ENCODE measurements around the gene BCAR1. TPM values are rescaled to one million over a fixed set of nuclear protein-coding genes. Genes with fewer than 3 reads are reported as not detected.
A peak's percentile ranks its signal among the peaks of the same experiment; 100 is the strongest.

BCAR1 gene
- total RNA-seq, 1 donor: 75.3 TPM

DNA sequence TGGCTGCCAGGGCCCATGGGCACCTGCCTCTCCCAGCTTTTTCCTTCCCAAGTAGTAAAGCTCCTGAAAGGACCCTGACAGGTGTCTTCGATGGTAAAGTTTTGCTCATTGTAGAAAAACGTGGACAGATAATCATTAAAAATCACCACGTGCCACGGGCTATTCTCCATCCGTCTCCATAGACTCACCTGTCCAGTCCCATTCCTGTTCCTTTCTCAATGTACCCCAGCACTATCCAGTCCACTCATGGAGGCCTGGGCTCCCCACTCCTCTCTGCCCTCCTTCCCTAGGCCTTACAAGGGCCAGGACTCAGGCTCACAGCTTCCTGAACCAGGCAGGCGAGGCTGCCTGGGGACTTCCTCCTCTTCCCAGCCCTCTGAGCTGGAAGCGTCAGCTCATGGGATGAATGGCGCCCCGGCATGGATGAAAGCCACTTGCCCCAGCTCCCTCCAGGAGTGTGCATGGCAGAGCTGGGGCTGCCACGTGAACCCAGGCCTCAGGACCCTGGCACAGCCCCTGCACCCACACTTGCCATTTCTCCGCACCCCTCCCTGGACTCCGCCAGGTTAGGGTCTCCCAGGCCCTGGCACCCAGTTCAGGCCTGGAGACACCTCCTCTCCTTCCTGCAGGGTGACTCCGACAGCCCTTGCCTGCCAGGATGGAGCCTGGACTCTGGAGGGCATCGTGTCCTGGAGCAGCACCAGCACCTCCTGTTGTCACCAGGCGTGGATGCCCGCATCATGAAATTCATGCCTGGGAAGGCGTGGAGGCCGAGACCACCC, 23.9 kb downstream of the BCAR1 start:
- peaks cover 48% of the 10 kb centered on the region for H4K20me1 ChIP-seq (ENCODE audit: insufficient read depth, low read length)
- peaks cover 4% of the 10 kb centered on the region for H3K27me3 ChIP-seq (ENCODE audit: insufficient read depth, low read length)
- peak; percentile 76 for DNase-seq (ENCODE audit: insufficient read length, low spot score, missing footprints)
- H3K36me3 ChIP-seq (ENCODE audit: insufficient read depth, low read length): peaks cover 42% of the 10 kb centered on the region
- H3K9me3 ChIP-seq (ENCODE audit: low read depth, low read length): no peaks in the 10 kb centered on the region
- TF ChIP-seq, protein P1, sequence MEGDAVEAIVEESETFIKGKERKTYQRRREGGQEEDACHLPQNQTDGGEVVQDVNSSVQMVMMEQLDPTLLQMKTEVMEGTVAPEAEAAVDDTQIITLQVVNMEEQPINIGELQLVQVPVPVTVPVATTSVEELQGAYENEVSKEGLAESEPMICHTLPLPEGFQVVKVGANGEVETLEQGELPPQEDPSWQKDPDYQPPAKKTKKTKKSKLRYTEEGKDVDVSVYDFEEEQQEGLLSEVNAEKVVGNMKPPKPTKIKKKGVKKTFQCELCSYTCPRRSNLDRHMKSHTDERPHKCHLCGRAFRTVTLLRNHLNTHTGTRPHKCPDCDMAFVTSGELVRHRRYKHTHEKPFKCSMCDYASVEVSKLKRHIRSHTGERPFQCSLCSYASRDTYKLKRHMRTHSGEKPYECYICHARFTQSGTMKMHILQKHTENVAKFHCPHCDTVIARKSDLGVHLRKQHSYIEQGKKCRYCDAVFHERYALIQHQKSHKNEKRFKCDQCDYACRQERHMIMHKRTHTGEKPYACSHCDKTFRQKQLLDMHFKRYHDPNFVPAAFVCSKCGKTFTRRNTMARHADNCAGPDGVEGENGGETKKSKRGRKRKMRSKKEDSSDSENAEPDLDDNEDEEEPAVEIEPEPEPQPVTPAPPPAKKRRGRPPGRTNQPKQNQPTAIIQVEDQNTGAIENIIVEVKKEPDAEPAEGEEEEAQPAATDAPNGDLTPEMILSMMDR (IDR thresholded peaks at IDR 0.05; ENCODE audit: extremely low read depth, low read depth, low read length): no peak
- no peak overlapping the region for H2AFZ ChIP-seq (ENCODE audit: low read length)
- peaks cover 23% of the 10 kb centered on the region for H3K79me2 ChIP-seq (ENCODE audit: insufficient read depth, low read length)
- no peak overlapping the region for H3K4me3 ChIP-seq (ENCODE audit: insufficient read depth, low read length)
- H3K4me1 ChIP-seq (ENCODE audit: insufficient read depth, low read length): no peaks in the 10 kb centered on the region
- H3K4me2 ChIP-seq (ENCODE audit: insufficient read depth, low read length): no peak overlapping the region
- no peak overlapping the region for H3K27ac ChIP-seq (ENCODE audit: low read depth, low read length)

DNA sequence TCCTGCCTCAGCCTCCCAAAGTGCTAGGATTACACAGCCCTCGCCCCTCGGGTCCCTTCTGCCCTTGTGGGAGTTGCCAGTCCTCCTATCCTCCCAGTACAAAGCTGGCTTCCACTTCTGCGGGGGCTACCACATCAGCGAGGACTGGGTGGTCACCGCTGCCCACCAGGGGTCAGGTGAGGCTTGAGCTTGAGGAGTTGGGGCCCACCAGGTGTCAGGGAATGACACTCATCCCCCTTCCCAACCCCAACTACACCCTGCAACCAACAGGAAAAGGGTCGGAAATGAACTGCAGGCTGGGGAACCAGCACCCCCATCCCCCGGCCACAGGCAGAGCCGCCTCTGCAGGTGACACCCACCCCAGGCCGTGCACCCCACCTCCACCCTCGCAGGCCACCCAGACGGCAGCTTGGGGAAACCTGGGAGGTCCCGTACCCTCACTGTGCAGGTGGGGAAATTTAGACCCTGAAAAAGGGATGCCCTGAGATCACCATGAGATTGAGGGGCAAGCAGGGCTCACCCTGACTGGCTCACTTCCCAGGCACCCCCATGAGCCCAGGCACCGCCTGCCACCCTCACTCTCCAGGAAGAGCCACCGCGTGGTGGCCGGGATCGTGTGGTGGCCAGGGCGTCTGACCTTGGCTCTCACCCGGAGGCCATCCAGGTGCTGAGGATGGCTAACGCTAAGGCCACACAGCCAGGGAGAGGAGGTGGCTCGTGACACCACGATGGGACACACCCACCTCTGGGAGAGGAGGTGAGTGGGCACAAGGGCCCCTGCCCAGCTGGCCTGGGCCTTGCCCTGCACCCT, 24.7 kb downstream of the BCAR1 start:
- Histone ChIP-seq H4K20me1 (ENCODE audit: insufficient read depth, low read length) (peaks cover 48% of the 10 kb centered on the region), H3K36me3 (ENCODE audit: insufficient read depth, low read length) (peaks cover 37% of the 10 kb centered on the region), H2AFZ (ENCODE audit: low read length) (no peak overlapping the region), H3K27me3 (ENCODE audit: insufficient read depth, low read length) (peaks cover 4% of the 10 kb centered on the region), H3K9me3 (ENCODE audit: low read depth, low read length) (no peaks in the 10 kb centered on the region), H3K4me2 (ENCODE audit: insufficient read depth, low read length) (no peak overlapping the region), H3K4me3 (ENCODE audit: insufficient read depth, low read length) (no peak overlapping the region), H3K4me1 (ENCODE audit: insufficient read depth, low read length) (no peaks in the 10 kb centered on the region), H3K79me2 (ENCODE audit: insufficient read depth, low read length) (peaks cover 19% of the 10 kb centered on the region), H3K27ac (ENCODE audit: low read depth, low read length) (no peak overlapping the region)
- DNase-seq (ENCODE audit: insufficient read length, low spot score, missing footprints): peak; percentile 64
- TF ChIP-seq, protein P1 (IDR thresholded peaks at IDR 0.05; ENCODE audit: extremely low read depth, low read depth, low read length): no peak

DNA sequence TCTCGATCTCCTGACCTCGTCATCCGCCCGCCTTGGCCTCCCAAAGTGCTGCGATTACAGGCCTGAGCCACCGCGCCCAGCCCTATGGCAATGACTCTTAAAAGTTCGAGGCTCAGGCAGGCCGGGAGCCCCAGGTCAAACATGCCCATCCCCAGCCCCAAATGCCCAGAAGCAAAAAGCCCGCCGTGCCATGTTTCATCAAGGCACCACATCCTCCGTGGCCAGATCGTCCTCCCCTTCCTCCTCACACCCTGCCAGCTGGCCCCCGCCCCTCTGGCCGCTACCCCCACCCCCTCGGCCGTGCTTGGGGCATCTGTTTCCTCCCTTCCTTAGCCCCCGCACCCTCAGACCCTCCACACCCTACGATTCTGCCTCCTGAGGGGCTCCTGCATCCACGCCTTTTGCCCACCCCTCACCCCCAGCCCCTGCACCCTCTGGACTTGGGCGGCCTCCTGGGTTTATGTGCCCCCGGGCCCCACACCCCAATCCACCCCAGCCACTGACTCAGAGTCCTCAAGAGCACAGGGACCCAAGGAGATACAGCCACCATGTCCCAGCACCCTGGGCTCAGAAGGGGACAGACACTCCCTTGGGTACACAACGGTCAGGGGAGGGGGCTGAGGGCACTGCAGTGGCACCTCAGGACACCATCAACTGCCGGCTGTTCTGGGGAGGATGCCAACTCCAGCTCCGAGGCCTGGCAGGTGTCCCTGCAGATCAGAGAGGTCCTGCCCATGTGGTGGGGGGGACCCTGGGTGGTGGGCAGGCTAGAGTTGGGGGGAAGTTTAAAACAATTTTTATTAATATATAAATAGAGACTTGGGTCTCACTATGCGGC, 25.5 kb downstream of the BCAR1 start:
- Histone ChIP-seq H3K4me3 (ENCODE audit: insufficient read depth, low read length) (no peak overlapping the region), H3K79me2 (ENCODE audit: insufficient read depth, low read length) (peaks cover 16% of the 10 kb centered on the region), H3K36me3 (ENCODE audit: insufficient read depth, low read length) (peaks cover 30% of the 10 kb centered on the region), H4K20me1 (ENCODE audit: insufficient read depth, low read length) (peaks cover 48% of the 10 kb centered on the region), H3K27me3 (ENCODE audit: insufficient read depth, low read length) (peaks cover 4% of the 10 kb centered on the region), H2AFZ (ENCODE audit: low read length) (no peak overlapping the region), H3K9me3 (ENCODE audit: low read depth, low read length) (no peaks in the 10 kb centered on the region), H3K4me2 (ENCODE audit: insufficient read depth, low read length) (no peak overlapping the region), H3K27ac (ENCODE audit: low read depth, low read length) (no peak overlapping the region), H3K4me1 (ENCODE audit: insufficient read depth, low read length) (no peaks in the 10 kb centered on the region)
- DNase-seq (ENCODE audit: insufficient read length, low spot score, missing footprints): peak; percentile 87
- TF ChIP-seq, protein P1 (IDR thresholded peaks at IDR 0.05; ENCODE audit: extremely low read depth, low read depth, low read length): no peak
